ENCODE data around the gene CACNA2D4.

CACNA2D4 gene

DNA sequence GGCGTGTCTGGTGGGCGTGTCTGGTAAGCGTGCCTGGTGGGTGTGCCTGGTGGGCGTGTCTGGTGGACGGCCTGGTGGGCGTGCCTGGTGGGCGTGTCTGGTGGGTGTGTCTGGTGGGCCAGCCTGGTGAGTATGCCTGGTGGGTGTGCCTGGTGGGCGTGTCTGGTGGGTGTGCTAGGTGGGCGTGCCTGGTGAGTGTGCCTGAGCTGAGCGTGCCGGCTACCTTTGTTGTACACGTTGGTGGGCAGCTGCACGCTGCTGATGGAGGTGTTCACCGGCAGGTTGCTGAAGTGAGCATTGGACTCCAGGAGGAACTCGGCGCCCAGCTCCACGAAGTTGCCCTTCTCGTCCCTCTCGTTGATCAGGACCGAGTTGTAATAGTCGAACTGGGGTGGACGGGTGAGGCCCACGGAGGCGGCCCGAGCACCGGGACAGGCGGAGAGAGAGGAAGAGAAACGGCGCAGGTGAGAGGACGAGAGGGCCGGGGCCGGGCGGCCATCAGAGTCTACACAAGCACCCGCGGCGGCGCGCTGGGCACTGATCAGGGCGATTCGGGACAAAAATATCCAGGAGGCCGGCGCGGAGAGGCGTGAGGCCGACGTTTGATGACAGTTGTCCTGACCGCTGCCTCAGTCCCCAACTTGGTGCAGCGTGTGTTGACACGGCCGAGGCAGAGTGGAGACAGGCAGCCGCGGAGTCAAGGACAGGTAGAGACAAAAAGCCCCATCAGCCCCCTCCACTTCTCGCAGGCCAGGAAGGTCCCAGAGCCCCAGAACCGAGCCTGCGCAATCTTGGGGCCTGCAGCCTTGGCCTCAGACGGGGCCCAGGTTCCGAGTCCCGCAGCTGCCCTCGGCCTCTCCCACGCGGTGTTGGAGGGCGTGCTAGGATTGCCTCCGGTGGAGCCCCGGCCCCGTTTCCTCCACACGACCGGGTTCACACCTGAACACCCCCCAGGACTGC is 10.5 kb downstream of the CACNA2D4 start:
- Histone ChIP-seq H3K14ac (ENCODE audit: low read length in 2 of 2) (no peak overlapping the region), H2BK120ac (ENCODE audit: low read depth, low read length) (no peak overlapping the region), H3K79me1 (replicated peaks; ENCODE audit: low read length, poor library complexity, severe bottlenecking) (no peaks in the 10 kb centered on the region), H3K9me3 (ENCODE audit: control insufficient read depth, low read length) (peaks cover 43% of the 10 kb centered on the region), H2BK15ac (ENCODE audit: low read depth, poor library complexity, severe bottlenecking) (no peak overlapping the region), H3K36me3 (ENCODE audit: control insufficient read depth in 1 of 2, insufficient read depth in 2 of 2, low read depth in 1 of 2, low read length in 2 of 2) (no peaks in the 10 kb centered on the region), H3K4ac (ENCODE audit: low read depth in 1 of 2, low read length in 2 of 2) (no peak overlapping the region), H2BK12ac (ENCODE audit: low read length in 2 of 2) (no peak overlapping the region), H2BK5ac (ENCODE audit: low read depth, low read length, poor library complexity, severe bottlenecking) (no peak overlapping the region), H4K8ac (ENCODE audit: low read length) (no peak overlapping the region), H3K9ac (ENCODE audit: low read length) (no peak overlapping the region), H3K27ac (ENCODE audit: low read length, poor library complexity, severe bottlenecking) (no peak overlapping the region), H3K4me2 (ENCODE audit: low read length, poor library complexity, severe bottlenecking) (no peak overlapping the region), H3K18ac (ENCODE audit: low read depth in 1 of 2, low read length in 2 of 2) (no peak overlapping the region), H3K27me3 (ENCODE audit: control insufficient read depth in 1 of 2, insufficient read depth in 1 of 2, low read length in 2 of 2) (peaks cover 0 to 27% of the 10 kb centered on the region in 2 experiments), H4K91ac (ENCODE audit: low read length) (peak overlapping the region; percentile 12), H2AFZ (ENCODE audit: low read depth, low read length) (no peak overlapping the region), H3K4me3 (ENCODE audit: insufficient read depth in 1 of 2, low read depth in 1 of 2, low read length in 2 of 2) (no peak overlapping the region), H2AK5ac (ENCODE audit: low read length, severe bottlenecking) (no peak overlapping the region), H3K23ac (ENCODE audit: low read length in 2 of 2) (no peak overlapping the region), H3K4me1 (ENCODE audit: control insufficient read depth, insufficient read depth, low read depth, low read length) (peaks cover 3% of the 10 kb centered on the region)
- DNase-seq, result no peak
- WGBS, result 95% methylated on average over 62 of the region's 67 CpGs

DNA sequence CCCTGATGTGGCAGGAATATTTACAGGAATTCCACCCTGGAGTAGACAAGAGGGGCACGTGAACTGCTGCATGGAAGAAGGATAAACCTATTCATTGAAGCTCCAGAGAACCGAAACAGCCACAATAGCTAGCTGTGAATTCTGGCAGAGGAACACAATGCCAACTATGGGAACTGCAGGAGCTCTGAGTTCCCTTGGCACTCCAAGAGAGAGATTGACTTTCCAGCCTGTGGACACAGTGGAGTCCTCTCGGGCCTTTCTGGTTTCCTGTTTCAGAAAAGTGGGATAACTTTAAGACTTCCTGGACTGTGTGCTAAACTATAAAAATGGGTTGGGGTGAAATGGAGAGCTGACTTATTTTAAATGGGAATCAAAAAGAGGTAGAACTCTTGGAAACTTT is 11.9 kb downstream of the CACNA2D4 start:
- Histone ChIP-seq H3K23ac (ENCODE audit: low read length in 2 of 2) (no peak overlapping the region), H3K27me3 (ENCODE audit: control insufficient read depth in 1 of 2, insufficient read depth in 1 of 2, low read length in 2 of 2) (peaks cover 0 to 19% of the 10 kb centered on the region in 2 experiments), H2BK5ac (ENCODE audit: low read depth, low read length, poor library complexity, severe bottlenecking) (no peak overlapping the region), H3K14ac (ENCODE audit: low read length in 2 of 2) (no peak overlapping the region), H2BK15ac (ENCODE audit: low read depth, poor library complexity, severe bottlenecking) (no peak overlapping the region), H3K36me3 (ENCODE audit: control insufficient read depth in 1 of 2, insufficient read depth in 2 of 2, low read depth in 1 of 2, low read length in 2 of 2) (no peaks in the 10 kb centered on the region), H3K9me3 (ENCODE audit: control insufficient read depth, low read length) (peaks cover 49% of the 10 kb centered on the region), H4K8ac (ENCODE audit: low read length) (no peak overlapping the region), H3K4ac (ENCODE audit: low read depth in 1 of 2, low read length in 2 of 2) (no peak overlapping the region), H3K4me2 (ENCODE audit: low read length, poor library complexity, severe bottlenecking) (no peak overlapping the region), H3K9ac (ENCODE audit: low read length) (no peak overlapping the region), H3K18ac (ENCODE audit: low read depth in 1 of 2, low read length in 2 of 2) (no peak overlapping the region), H3K27ac (ENCODE audit: low read length, poor library complexity, severe bottlenecking) (no peak overlapping the region), H3K4me1 (ENCODE audit: control insufficient read depth, insufficient read depth, low read depth, low read length) (no peaks in the 10 kb centered on the region), H2AK5ac (ENCODE audit: low read length, severe bottlenecking) (no peak overlapping the region), H3K4me3 (ENCODE audit: insufficient read depth in 1 of 2, low read depth in 1 of 2, low read length in 2 of 2) (no peak overlapping the region), H4K91ac (ENCODE audit: low read length) (no peak overlapping the region), H2BK12ac (ENCODE audit: low read length in 2 of 2) (no peak overlapping the region), H2AFZ (ENCODE audit: low read depth, low read length) (no peak overlapping the region), H2BK120ac (ENCODE audit: low read depth, low read length) (no peak overlapping the region), H3K79me1 (replicated peaks; ENCODE audit: low read length, poor library complexity, severe bottlenecking) (no peaks in the 10 kb centered on the region)
- DNase-seq, result no peak
- 52% methylated on average over 3 of the region's 3 CpGs for WGBS

DNA sequence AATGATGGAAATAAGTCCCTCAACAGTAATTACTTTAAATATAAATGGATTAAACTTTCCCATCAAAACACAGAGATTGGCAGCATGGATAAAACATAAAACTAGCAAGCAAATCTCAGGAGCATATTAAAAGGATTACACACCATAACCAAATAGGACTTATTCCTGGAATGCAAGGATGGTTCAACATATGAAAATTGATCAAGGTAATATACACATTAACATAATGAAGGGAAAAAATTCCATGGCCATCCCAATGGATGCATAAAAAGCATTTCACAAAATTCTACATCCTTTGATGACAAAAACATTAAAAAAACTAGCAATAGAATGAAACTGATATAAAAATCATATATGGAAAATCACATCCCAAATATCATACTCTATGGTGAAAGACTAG is 13.6 kb downstream of the CACNA2D4 start:
- no peak overlapping the region for H2AFZ ChIP-seq (ENCODE audit: low read depth, low read length)
- H3K36me3 ChIP-seq (ENCODE audit: control insufficient read depth in 1 of 2, insufficient read depth in 2 of 2, low read depth in 1 of 2, low read length in 2 of 2), result no peaks in the 10 kb centered on the region
- H3K4me3 ChIP-seq (ENCODE audit: insufficient read depth in 1 of 2, low read depth in 1 of 2, low read length in 2 of 2), result no peak overlapping the region
- H2AK5ac ChIP-seq (ENCODE audit: low read length, severe bottlenecking), result no peak overlapping the region
- H3K4ac ChIP-seq (ENCODE audit: low read depth in 1 of 2, low read length in 2 of 2), result no peak overlapping the region
- no peak overlapping the region for H3K27ac ChIP-seq (ENCODE audit: low read length, poor library complexity, severe bottlenecking)
- H3K9me3 ChIP-seq (ENCODE audit: control insufficient read depth, low read length), result peaks cover 55% of the 10 kb centered on the region
- no peak overlapping the region for H2BK15ac ChIP-seq (ENCODE audit: low read depth, poor library complexity, severe bottlenecking)
- no peak overlapping the region for H4K91ac ChIP-seq (ENCODE audit: low read length)
- H3K9ac ChIP-seq (ENCODE audit: low read length), result no peak overlapping the region
- H3K4me1 ChIP-seq (ENCODE audit: control insufficient read depth, insufficient read depth, low read depth, low read length), result no peaks in the 10 kb centered on the region
- no peak overlapping the region for H3K18ac ChIP-seq (ENCODE audit: low read depth in 1 of 2, low read length in 2 of 2)
- no peak overlapping the region for H4K8ac ChIP-seq (ENCODE audit: low read length)
- no peak overlapping the region for H3K4me2 ChIP-seq (ENCODE audit: low read length, poor library complexity, severe bottlenecking)
- H3K14ac ChIP-seq (ENCODE audit: low read length in 2 of 2), result no peak overlapping the region
- H3K27me3 ChIP-seq (ENCODE audit: control insufficient read depth in 1 of 2, insufficient read depth in 1 of 2, low read length in 2 of 2), result peaks cover 0 to 19% of the 10 kb centered on the region in 2 experiments
- H2BK5ac ChIP-seq (ENCODE audit: low read depth, low read length, poor library complexity, severe bottlenecking), result no peak overlapping the region
- no peak overlapping the region for H2BK120ac ChIP-seq (ENCODE audit: low read depth, low read length)
- no peak overlapping the region for H3K23ac ChIP-seq (ENCODE audit: low read length in 2 of 2)
- DNase-seq, result no peak
- no peak overlapping the region for H2BK12ac ChIP-seq (ENCODE audit: low read length in 2 of 2)
- no peaks in the 10 kb centered on the region for H3K79me1 ChIP-seq (replicated peaks; ENCODE audit: low read length, poor library complexity, severe bottlenecking)

GRCh38 chr12:1896964-1897363 is 21.5 kb downstream of the CACNA2D4 start:
- H2BK12ac ChIP-seq (ENCODE audit: low read length in 2 of 2), result no peak overlapping the region
- H3K27me3 ChIP-seq (ENCODE audit: control insufficient read depth in 1 of 2, insufficient read depth in 1 of 2, low read length in 2 of 2), result no peaks in the 10 kb centered on the region
- WGBS, result 80% methylated on average over 5 of the region's 5 CpGs

More at GRCh38 chr12:1896964-1897363, 21.5 kb downstream of the CACNA2D4 start:
- Histone ChIP-seq H2AFZ (ENCODE audit: low read depth, low read length) (no peak overlapping the region), H3K79me1 (replicated peaks; ENCODE audit: low read length, poor library complexity, severe bottlenecking) (no peaks in the 10 kb centered on the region), H3K4me3 (ENCODE audit: insufficient read depth in 1 of 2, low read depth in 1 of 2, low read length in 2 of 2) (no peak overlapping the region), H3K9me3 (ENCODE audit: control insufficient read depth, low read length) (peaks cover 44% of the 10 kb centered on the region), H3K23ac (ENCODE audit: low read length in 2 of 2) (no peak overlapping the region), H3K4me2 (ENCODE audit: low read length, poor library complexity, severe bottlenecking) (no peak overlapping the region), H4K91ac (ENCODE audit: low read length) (no peak overlapping the region), H4K8ac (ENCODE audit: low read length) (no peak overlapping the region), H2BK15ac (ENCODE audit: low read depth, poor library complexity, severe bottlenecking) (no peak overlapping the region), H3K9ac (ENCODE audit: low read length) (no peak overlapping the region), H3K14ac (ENCODE audit: low read length in 2 of 2) (no peak overlapping the region), H3K36me3 (ENCODE audit: control insufficient read depth in 1 of 2, insufficient read depth in 2 of 2, low read depth in 1 of 2, low read length in 2 of 2) (no peaks in the 10 kb centered on the region), H2BK5ac (ENCODE audit: low read depth, low read length, poor library complexity, severe bottlenecking) (no peak overlapping the region), H2AK5ac (ENCODE audit: low read length, severe bottlenecking) (no peak overlapping the region), H3K18ac (ENCODE audit: low read depth in 1 of 2, low read length in 2 of 2) (no peak overlapping the region), H3K27ac (ENCODE audit: low read length, poor library complexity, severe bottlenecking) (no peak overlapping the region), H2BK120ac (ENCODE audit: low read depth, low read length) (no peak overlapping the region), H3K4ac (ENCODE audit: low read depth in 1 of 2, low read length in 2 of 2) (no peak overlapping the region), H3K4me1 (ENCODE audit: control insufficient read depth, insufficient read depth, low read depth, low read length) (no peaks in the 10 kb centered on the region)
- DNase-seq, result no peak

All from mesenchymal stem cell (in vitro differentiated cells and primary cell).